HEK293T (cell line): Measurements from ENCODE around the gene GARNL3.

Experiments used
- CTCF ChIA-PET: fragments of 350-600 bp; formaldehyde crosslinking; extraction: SDS; loops from one replicate; lab custom pipeline; 2021; ENCODE audit warnings: antibody characterized with exemption, inconsistent platforms; lab: Yijun Ruan, JAX
- POLR2A ChIA-PET: fragments of 350-600 bp; formaldehyde crosslinking; extraction: SDS; loops from one replicate; lab custom pipeline; 2020; ENCODE audit warnings: antibody characterized with exemption, inconsistent platforms; lab: Yijun Ruan, JAX
- DNase-seq: peaks from one replicate; pipeline ENCODE4 v3.0.0; 2012; ENCODE audit warnings: mixed read lengths; ENCODE audit errors: extremely low spot score
- ARNT ChIP-seq: fragments of 450-650 bp; IDR thresholded peaks from 2 replicates; pipeline ENCODE4 v1.6.1; 2017; ENCODE audit warnings: mild to moderate bottlenecking
- BHLHE40 ChIP-seq: fragments of 450-650 bp; IDR thresholded peaks from 2 replicates; pipeline ENCODE4 v1.6.1; 2016; ENCODE audit warnings: mild to moderate bottlenecking, moderate library complexity, borderline replicate concordance
- CTBP1 ChIP-seq: fragments of 450-650 bp; IDR thresholded peaks from 2 replicates; pipeline ENCODE4 v1.6.1; 2016; ENCODE audit warnings: borderline replicate concordance
- ELF4 ChIP-seq: fragments of 450-650 bp; IDR thresholded peaks from 2 replicates; pipeline ENCODE4 v1.6.1; 2017; ENCODE audit warnings: antibody characterized with exemption
- FOXA1 ChIP-seq: fragments of 450-650 bp; IDR thresholded peaks from 2 replicates; pipeline ENCODE4 v1.6.1; 2016; ENCODE audit warnings: mild to moderate bottlenecking
- FOXK2 ChIP-seq: fragments of 450-650 bp; IDR thresholded peaks from 2 replicates; pipeline ENCODE4 v1.6.1; 2016; ENCODE audit warnings: mild to moderate bottlenecking
- FOXM1 ChIP-seq: fragments of 450-650 bp; IDR thresholded peaks from 2 replicates; pipeline ENCODE4 v1.6.1; 2017; ENCODE audit warnings: mild to moderate bottlenecking, borderline replicate concordance
- HDGF ChIP-seq: fragments of 450-650 bp; IDR thresholded peaks from 2 replicates; pipeline ENCODE4 v1.6.1; 2017; ENCODE audit warnings: antibody characterized with exemption, borderline replicate concordance
- L3MBTL2 ChIP-seq: fragments of 450-650 bp; conservative IDR thresholded peaks from 2 replicates; pipeline ENCODE4 v1.6.1; 2016; ENCODE audit warnings: mild to moderate bottlenecking
- LEF1 ChIP-seq: fragments of 450-650 bp; IDR thresholded peaks from 2 replicates; pipeline ENCODE4 v1.6.1; 2017; ENCODE audit warnings: mild to moderate bottlenecking, borderline replicate concordance
- NFRKB ChIP-seq: fragments of 450-650 bp; IDR thresholded peaks from 2 replicates; pipeline ENCODE4 v1.6.1; 2016; ENCODE audit warnings: mild to moderate bottlenecking, moderate library complexity
- PKNOX1 ChIP-seq: fragments of 450-650 bp; IDR thresholded peaks from 2 replicates; pipeline ENCODE4 v1.6.1; 2016
- SP1 ChIP-seq: fragments of 450-650 bp; IDR thresholded peaks from 2 replicates; pipeline ENCODE4 v1.6.1; 2017
- SUZ12 ChIP-seq: fragments of 450-650 bp; IDR thresholded peaks from 2 replicates; pipeline ENCODE4 v1.6.1; 2016; ENCODE audit warnings: mild to moderate bottlenecking
- TARDBP ChIP-seq: fragments of 450-650 bp; IDR thresholded peaks from 2 replicates; pipeline ENCODE4 v1.6.1; 2016
- ZNF384 ChIP-seq: fragments of 450-650 bp; IDR thresholded peaks from 2 replicates; pipeline ENCODE4 v1.6.1; 2016

Gene GARNL3

GRCh38 chr9:127219520-127219919 is 45.1 kb upstream of the GARNL3 start:
- POLR2A ChIA-PET, result no interaction called here
- DNase-seq, result no peak
- TF ChIP-seq TARDBP (no peak), BHLHE40 (no peak), SP1 (no peak), SUZ12 (no peak), L3MBTL2 (no peak), ELF4 (no peak), LEF1 (no peak), FOXA1 (no peak), FOXM1 (no peak), ARNT (no peak), FOXK2 (no peak), HDGF (no peak), NFRKB (no peak), ZNF384 (no peak), CTBP1 (no peak), PKNOX1 (no peak)
- CTCF ChIA-PET, result no interaction called here

- no peak for DNase-seq
- CTCF ChIA-PET, result no interaction called here
- POLR2A ChIA-PET, result no interaction called here
- no peak for TF ChIP-seq ARNT
- TF ChIP-seq ZNF384, result no peak
- no peak for TF ChIP-seq SP1
- no peak for TF ChIP-seq PKNOX1
- no peak for TF ChIP-seq FOXM1
- TF ChIP-seq HDGF, result no peak
- TF ChIP-seq SUZ12, result no peak
- no peak for TF ChIP-seq LEF1
- no peak for TF ChIP-seq FOXK2
- TF ChIP-seq ELF4, result no peak
- no peak for TF ChIP-seq TARDBP
- no peak for TF ChIP-seq NFRKB
- no peak for TF ChIP-seq FOXA1
- TF ChIP-seq CTBP1, result no peak
- no peak for TF ChIP-seq L3MBTL2
- no peak for TF ChIP-seq BHLHE40
Observed at GRCh38 chr9:127221695-127222094, 42.9 kb upstream of the GARNL3 start.

- CTCF ChIA-PET, result no interaction called here
- POLR2A ChIA-PET, result no interaction called here
- no peak for DNase-seq
- no peak for TF ChIP-seq ELF4
Observed at GRCh38 chr9:127222388-127223095, 42.0 kb upstream of the GARNL3 start.

- POLR2A ChIA-PET, result interaction anchor here (1.7 to 2.0 kb wide), 3 partner anchors 8 to 228 kb away, joined by 6 to 11 read pairs (median 9); partner anchors contain the start of genes LRSAM1, RPL12 and SLC2A8
- no peak for DNase-seq
- TF ChIP-seq SP1 (no peak), HDGF (no peak)
- CTCF ChIA-PET, result interaction anchor here (1.1 to 2.4 kb wide), 2 partner anchors 9 to 174 kb away, joined by 3 to 15 read pairs; partner anchors contain the start of gene SLC2A8
Observed at GRCh38 chr9:127223266-127223665, 41.3 kb upstream of the GARNL3 start.

- DNase-seq, result no peak
- CTCF ChIA-PET, result interaction anchor here (1.1 to 2.4 kb wide), 2 partner anchors 9 to 173 kb away, joined by 3 to 15 read pairs; partner anchors contain the start of gene SLC2A8
- POLR2A ChIA-PET, result interaction anchor here (0.6 to 2.0 kb wide), 5 partner anchors 9 to 309 kb away, joined by 3 to 11 read pairs (median 6); partner anchors contain the start of genes LRSAM1, RALGPS1, RPL12 and SLC2A8
- TF ChIP-seq PKNOX1, result no peak
- no peak for TF ChIP-seq TARDBP
- no peak for TF ChIP-seq CTBP1
- no peak for TF ChIP-seq NFRKB
- TF ChIP-seq ARNT, result no peak
- TF ChIP-seq FOXM1, result no peak
- no peak for TF ChIP-seq FOXK2
- no peak for TF ChIP-seq ELF4
- TF ChIP-seq BHLHE40, result no peak
- TF ChIP-seq FOXA1, result no peak
- TF ChIP-seq LEF1, result no peak
- no peak for TF ChIP-seq L3MBTL2
- no peak for TF ChIP-seq SUZ12
- TF ChIP-seq ZNF384, result no peak
- no peak for TF ChIP-seq SP1
- no peak for TF ChIP-seq HDGF
Observed at GRCh38 chr9:127223810-127224177, 40.8 kb upstream of the GARNL3 start.

- peak; percentile 99 for DNase-seq
- TF ChIP-seq SP1, result peak; percentile 60
- no peak for TF ChIP-seq ARNT
- peak; percentile 96 for TF ChIP-seq L3MBTL2
- CTCF ChIA-PET, result interaction anchor here (1.1 to 2.4 kb wide), 2 partner anchors 10 to 173 kb away, joined by 3 to 15 read pairs; partner anchors contain the start of gene SLC2A8
- POLR2A ChIA-PET, result interaction anchor here (0.6 to 2.0 kb wide), 7 partner anchors 9 to 310 kb away, joined by 3 to 11 read pairs (median 3); partner anchors contain the start of genes LRSAM1, RALGPS1, RPL12 and SLC2A8
Observed at GRCh38 chr9:127224178-127224882, 40.2 kb upstream of the GARNL3 start.
